Measurements from ENCODE around the gene HAPLN3.

HAPLN3 gene

DNA sequence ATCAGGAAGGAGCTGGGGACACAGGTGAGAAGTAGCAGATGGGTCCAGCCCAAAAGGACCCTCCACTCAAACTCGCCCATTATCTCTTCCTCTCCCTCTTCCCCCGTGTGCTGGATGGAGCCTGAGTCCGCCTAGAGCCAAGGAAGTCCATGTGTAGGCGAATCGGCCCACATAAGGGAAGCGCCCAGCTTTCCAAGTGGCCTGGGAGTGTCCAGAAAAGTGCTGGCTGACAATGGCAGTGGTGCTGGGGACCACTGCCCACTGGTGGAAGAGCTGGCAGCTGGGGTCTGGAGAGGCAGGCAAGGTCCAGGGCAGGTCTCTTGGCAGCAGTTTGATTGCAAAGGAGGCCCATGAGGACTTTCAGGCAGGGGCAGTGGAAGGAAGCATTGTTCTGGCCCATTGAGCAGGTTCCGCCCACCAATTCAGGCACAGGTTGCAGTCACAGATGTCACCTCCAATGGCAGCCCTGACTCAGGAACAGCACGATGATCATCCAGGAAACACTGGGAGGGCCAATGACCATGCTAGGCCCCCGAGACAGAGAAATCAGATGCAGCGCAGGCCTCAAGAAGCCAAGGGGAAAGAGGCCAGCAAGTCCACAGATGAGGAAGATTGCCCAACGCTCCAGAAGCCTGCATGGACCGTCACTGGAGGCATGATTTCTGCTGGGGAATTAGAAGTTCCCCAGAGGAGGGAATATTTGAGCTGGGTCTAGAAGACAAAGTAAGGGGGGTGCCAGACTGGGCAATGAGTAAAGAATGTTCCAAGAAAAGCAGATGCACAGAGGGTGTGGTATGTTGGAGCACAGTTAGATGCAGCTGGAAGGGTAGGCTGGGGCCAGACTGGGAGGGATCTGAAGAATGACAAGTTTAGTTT lies 14.8 kb upstream of the HAPLN3 start:
- DNase-seq = no peak

DNA sequence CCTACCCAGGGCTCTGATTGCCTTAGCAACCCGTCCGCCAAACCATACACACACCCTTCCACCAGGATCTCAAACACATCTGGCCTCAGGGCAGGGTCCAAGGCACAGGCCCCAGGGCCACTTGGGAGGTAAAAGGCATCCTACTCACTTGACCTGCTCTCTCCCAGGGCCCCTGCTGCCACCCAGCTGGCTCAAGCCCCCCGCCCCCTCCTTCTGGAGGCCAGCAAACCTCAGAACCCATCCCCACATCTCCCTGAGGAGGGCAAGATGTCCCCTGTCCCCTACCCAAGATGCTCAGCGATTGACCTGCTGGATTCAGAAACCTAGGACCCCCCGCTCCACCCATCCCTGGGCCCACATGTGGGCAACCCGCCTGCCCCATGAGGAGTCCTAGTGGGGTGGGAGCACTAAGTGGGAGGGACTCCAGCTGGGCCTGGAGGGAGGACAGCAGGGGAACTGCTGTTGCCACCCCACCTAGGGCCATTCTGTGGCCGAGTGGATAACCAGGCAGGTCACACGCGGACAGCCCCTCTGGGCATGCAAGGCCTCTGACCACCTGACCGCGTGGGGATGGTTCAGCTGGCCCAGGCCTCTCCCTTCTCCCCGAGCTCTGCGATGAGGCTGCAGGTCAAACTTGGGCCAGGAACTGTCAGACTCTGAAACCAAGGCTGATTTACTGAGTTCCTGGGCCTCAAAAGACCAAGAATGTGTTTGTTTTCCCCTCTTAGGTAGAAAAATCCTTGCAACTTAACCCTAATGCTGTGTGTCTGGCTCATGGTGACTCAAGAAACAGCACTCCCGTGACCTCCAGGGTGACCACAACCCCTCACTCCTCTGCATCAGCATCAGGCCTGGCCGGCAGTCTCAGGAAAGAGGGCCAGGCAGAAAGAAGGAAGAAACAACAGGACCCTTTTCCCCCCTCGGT lies 13.6 kb upstream of the HAPLN3 start:
- no peak for DNase-seq

DNA sequence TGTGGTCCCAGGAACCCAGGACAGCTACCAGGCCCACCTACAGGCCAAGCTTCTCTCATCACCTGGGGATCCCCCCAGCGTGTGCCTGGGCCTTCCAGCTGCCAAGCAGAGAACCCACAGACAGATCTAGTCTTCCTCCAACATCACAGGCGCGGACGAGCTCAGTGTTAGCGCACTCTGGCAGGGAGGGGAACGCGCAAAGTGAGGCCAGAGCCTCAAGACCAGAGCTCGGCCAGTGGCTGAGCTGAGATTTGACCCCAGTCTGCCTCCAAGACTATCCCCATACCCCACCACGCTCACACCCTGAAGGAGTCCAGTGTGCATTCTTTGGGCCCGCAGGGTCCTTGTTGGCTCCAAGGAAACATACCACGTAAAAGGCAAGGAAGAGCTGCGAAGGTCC lies 12.8 kb upstream of the HAPLN3 start:
- no peak for DNase-seq

DNA sequence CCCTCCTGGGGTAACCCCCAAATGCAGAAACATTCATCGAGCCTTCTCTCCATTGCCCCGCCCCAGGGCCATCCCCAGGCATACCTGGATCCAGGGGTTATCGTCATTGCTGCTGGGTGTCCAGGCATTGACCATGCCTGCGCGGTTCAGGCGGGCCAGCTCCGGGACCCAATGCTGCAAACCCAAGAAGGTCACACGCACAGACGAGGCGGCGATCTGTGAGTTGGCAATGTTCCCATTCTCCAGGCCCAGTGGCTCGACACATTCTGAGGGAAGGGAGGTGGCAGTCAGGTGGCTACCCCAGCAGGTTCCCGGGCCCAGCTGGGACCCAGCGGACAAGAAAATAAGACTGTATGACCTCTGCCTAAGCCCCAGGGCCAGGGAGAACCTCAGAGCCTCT lies 11.8 kb upstream of the HAPLN3 start:
- DNase-seq = no peak

DNA sequence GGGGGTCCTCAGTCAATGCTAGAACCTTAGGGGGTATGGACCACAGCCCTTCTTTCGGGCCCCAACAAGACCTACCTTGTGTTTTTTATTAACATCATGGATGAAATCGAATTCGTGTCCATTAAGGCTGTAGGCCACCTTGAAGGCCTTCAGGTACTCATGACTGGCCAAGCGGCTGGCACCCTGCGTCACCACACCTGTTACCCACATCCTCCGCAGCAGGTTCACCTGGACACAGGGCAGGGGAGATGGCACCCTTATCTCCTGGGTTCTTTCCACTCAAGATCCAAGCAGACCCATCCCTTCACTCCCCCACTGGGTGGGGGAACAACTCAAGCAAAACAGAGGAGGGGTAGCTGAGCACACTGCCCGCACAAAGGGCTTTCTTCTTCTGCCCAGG lies 11.2 kb upstream of the HAPLN3 start:
- no peak for DNase-seq

DNA sequence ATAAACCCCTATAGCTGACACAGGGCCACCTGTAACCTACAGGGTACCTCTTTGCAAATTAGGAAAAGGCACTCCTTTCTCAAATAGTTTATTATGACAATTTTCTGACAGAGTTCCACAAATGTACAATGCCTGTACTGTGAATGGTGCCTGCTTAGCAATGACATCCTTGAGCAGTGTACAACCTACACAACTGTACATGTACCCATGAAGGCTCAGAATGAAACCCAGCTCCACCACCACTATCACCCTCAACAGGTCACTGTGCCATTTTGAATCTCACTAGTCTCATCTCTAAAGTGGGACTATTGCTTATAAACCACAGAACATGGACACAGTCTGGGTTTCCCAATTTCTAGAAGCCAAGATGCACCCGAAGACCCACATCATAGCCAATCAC lies 10.8 kb upstream of the HAPLN3 start:
- DNase-seq = no peak

DNA sequence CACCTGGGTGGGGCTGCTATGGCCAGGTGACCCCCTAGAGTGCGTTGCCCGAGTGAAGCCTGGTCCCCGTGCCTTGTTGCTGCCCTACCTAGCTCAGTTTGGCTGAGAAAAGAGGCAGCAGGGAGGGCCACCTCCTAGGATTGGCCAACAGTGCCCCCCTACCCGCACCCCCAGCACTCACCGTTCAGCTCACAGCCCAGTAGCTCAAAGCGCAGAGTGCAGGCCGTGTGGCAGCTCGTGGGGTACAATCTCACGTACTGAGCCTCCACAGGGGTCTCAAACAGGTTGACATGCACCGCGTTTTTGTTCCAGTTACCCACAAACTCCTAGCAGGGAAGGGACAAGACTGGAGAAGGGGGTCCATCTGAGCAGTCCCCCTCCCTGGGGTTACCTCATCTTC lies 10.2 kb upstream of the HAPLN3 start:
- DNase-seq = no peak

DNA sequence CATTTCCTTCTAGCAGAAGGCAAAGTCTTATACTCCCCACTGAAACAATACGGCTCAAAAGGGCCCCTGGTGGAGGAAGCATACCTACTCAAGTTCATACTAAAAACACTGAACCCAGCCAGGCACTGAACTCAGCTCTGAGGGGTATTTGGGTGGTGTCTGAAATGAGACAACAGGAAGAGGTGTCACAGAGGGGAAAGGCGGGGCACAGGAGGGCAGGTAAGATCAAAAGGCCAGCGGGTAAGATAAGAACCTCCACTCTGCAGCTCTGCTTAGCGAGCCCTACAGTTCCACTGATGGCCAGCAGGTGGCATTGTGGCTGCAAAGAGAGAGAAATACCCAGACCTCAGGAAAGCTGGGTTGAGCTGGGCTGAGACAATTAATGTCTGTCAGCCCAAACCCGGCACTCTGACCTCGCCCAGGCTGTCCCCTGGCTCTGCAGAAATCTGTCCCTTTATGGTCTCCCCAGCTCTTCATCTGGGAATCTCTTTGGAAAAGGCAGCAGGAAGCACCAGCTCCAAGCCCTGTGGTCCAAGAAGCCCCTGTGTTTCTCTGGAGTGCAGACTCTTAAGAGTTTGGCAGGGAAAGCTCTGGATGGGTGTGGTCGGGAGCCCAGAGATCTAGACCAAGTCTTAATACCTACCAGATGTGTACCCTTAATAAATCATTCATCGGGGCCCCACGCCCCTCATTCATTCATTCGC lies 9.4 kb upstream of the HAPLN3 start:
- DNase-seq = peak in 1 of 2 experiments; percentile 2

DNA sequence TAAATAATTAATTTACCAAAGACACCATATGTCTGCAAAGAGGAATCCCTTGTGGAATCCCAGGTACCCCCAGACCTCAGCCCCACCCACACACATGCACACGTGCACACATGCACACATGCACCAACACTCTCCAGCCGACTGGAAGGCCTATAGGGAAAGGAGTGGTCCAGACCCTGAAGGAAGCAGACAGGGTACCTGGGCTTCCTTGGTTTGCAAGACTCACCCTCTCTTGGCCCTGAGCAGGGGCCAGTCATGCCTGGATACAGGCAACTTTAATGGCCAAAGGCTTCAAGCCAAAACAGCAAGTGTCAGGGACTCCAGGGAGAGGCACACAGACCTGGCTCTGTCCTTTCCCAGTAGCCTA lies 8.9 kb upstream of the HAPLN3 start:
- no peak for DNase-seq

DNA sequence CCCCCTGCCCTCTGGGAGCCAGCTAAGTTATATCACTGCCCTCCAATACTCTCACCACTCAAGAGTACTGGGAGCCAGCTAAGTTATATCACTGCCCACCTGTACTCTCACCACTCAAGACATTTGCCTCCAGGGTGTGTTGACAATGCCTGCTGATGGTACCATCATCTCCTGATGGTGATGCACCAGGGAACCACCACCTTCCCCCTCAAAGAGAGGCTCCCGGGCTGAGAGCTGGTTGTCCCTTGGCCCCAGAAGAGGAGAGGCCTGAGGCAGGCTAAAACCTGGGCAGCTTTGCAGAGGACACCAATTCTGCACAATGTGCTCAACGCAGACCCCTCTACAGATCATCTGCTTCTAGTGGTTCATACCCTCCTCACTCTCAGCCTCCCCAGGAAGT lies 7.5 kb upstream of the HAPLN3 start:
- no peak for DNase-seq

DNA sequence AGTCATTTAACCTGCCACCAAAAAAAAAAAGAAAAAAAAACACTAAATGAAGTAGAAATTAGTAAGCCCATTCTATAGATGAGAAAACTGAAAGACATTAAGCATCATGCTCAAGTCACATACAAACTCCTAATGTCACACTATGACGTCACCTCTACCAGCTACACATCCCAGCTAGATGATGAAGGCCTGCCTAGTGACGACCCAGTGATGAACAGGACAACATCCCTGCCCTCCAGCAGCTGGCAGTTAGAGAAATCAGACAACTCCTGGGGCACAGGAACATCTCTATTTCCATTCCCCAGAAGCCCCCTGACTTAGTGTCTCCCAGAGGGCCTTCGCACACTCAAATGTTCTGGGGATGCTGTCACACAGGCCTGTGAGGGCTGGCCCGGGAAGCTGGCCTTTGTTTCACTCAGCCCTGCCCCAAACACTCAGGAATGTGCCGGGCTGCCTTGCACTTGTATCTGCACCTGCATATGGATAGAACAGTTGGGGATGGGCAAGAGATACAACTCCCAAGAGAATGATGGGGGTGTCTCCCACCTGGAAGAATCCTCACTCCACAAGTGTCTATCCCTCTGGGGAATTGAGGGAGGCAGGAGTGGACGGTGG lies 7.0 kb upstream of the HAPLN3 start:
- no peak for DNase-seq

DNA sequence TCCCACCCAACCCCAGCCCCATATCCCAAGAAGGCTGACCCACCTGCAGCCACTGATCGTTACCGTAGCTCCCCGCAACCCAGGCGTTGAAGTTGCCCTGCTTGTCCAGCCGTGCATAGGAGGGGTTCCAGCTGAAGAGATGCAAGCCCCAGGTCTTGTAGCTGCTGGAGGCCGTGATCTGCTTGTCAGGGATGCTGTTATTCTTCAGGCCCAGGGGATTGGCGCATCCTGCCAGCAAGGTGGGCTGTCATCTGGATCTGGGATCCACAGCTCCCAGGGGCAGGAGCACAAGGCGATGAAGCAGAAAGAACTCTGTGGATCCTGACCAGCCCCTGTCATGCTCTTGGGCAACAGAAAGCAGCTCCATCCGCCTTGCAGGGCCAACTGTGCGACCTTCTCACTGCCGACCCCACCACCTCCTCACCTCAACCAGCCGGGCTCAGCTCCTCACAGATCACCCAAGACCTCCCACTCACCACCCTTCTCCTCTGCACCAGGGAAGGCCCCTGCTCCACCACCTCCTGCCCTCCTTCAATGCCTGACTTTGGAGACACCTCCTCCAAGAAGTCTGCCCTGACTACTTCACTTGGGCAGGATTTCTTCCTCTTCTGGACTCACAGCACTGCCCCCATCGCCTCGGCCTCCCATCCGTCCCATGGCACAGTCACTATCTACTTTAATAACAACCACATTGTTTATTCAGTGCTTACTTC lies 6.3 kb upstream of the HAPLN3 start:
- DNase-seq = no peak

DNA sequence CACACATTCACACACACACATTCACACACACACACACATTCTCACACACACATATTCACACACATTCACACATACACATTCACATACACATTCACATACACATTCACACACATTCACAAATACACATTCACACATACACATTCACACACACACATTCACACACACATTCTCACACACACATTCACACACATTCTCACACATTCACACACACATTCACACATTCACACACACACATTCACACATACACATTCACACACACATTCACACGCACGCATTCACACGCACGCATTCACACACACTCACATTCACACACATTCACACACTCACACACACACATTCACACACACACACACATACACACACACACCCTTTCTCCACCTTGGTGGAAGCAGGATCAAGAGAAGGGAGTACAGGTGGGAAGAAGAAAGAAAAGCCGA lies 5.7 kb upstream of the HAPLN3 start:
- DNase-seq = no peak

DNA sequence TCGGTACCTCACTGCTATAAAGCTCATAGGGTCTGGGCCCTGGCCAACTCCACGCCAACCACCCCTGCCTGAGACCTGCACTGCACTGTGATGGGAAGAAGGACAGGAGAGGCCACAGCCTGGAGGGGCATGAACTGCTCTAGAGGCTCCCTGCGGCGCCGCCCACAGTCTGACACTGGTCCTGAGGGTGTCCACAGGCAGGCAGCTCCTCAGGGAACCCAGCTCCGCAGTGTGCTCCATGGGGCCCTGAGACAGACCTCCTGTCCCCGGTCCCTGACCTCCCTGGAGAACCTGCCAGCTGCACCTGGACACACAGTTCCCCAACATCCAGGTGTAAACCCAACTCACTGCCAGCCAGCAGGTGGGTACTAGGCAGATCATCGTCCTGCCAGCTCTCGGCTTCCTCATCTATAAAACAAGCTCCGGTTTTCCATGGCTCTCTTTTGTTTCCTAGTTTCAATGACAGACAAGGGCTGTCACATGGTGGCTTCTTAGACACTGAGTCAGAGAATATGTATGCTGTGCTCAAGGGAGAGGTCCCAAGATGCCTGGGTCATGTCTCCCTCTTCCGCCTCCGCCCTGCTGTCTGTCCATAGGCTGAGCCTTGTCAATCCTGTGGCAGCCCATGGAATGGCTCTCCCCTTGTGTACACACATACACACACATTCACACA lies 5.1 kb upstream of the HAPLN3 start:
- DNase-seq = no peak

DNA sequence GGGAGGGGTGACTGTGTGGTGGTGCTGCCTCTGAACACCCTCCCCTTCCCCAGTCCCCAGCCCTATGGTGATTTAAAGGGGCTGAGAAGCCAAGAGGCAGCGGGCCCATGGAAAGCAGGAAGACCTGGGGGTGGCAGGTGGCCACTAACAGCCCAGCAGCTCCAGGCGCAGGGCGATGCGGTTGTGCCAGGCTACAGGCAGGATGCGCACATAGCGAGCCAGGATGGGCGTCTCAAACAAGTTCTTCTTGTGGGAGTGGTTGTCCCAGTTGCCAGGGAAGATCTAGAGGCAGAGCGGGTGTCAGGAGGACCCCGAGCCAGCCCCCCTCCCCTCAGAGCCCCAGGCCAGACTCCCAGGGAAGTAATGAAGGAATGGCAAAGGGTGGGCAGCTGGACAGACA lies 3.9 kb upstream of the HAPLN3 start:
- DNase-seq = no peak

DNA sequence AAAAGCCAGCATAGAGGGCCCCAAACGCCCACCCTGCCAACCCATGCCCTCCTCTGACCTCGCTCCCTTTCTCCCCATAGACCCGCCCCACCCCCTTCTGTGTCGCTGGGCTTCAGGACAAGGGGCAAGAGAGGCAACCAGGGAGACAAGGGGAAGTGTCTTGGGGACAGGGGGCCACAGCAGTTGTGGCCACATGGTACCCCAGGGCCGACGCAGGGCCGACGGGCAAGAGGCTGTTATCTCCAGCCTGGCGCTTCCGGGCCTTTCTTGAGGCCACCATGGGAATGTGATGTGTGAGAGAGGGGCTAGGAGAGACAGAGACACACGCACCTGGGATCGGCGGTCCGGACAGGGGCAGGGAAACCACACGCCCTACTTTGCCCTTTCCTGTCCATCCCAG lies 3.4 kb upstream of the HAPLN3 start:
- no peak for DNase-seq

DNA sequence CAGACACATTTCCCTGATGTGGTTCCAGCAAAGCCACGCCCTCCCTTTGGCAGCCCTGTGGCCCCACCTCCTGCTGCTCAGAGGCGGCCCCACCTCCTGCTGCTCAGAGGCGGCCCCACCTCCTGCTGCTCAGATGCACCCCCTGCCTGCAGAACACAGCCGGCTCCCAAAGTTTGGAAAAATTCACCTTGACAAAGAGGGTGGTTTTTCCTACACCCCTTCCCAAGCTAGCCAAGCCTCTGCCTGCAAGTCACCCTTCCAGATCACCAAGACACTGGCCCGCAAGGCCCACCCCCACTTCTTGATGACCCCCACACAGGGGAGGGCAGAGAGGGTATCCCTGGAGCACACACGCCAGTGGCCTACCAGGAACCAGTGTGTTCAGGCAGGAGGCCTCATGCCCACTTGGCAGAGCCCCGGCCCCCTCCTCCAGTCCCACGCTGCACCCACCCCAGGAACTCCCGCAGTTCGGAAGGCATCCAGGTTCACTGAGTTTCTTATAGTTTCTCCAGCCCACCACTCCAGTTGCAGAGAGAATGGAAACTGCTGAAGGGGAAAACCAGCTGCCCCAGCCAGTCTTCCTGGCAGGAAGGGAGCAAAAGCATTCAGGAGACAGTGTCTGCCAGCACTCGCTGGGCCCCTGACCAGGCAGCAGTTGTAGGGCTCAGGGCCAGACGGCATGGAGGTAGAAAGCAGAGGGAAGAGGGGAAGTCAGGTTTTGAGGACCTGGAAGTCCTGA lies 2.3 kb upstream of the HAPLN3 start:
- DNase-seq = no peak

DNA sequence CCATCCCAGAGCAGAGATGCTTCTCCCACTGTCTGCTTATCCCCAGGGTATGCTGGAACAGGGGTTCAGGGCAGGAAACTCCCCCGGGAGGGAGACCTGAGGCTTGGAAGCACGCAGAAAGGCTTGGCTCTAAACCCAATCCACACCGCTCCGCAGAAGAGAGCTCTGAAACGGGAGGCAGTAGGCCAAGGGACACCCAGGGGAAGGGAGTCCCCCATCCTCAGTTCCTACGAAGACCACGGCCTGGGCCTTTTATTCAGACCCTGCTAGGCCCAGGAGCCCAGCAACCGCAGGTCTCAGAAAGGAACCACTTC lies 1.8 kb upstream of the HAPLN3 start:
- DNase-seq = no peak

DNA sequence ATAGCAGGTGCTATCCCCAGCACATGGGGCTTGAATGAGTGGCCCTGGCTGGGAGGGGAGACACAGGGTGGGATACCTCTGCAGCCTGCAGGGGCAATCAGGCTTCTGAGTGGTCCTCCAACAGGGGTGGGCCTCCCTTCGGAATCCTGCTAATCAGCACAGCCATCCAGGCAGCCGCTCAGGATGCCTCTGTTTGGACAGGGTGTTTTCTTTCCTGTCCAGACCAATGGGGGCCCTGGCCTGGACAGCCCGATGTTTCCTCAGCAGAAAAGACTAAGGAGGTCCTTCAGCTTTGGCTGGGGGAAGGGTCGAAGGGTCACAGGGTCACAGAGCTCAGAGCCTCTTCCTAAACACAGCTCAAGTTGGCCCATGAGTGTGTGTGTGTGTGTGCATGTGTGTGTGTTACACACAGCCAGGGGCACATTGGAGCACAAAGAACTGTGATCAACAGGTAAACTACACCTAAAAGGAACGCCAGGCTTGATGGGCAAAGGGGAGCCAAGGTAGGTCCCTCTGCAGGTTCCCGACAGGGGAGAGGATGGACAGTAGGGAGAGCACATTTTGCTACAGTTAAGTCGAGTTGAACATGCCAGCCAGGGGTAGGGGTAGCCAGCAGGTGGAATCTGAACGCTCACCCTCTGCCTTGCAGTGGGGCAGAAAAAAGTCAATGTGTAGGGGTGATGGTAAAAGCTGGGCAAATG lies 1.1 kb upstream of the HAPLN3 start:
- no peak for DNase-seq

DNA sequence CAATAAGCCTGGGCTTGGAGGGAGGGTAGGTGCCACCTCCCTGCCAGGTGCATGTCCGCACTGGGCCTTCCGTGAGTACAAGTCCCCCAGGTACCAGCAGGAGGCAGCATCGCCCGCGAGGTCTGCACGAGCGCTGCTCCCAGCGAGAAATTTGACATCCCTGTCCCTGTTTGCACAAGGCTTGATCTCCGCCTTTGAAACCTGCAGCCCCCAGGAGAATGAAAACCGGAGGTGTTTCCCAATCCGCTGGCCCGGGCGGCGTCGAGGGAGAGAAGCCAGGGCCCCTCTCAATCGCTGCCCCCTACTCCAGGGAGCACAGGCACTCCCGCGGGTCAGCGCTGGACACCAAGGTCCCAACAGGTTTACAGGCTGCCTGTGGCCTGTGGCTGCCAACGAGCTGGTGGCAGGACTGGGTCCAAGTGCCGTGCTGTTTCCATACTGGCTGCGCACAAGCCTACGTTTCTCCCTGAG lies 961 bp downstream of the HAPLN3 start:
- DNase-seq = no peak

Measured in cerebellar nuclear complex (tissue), 1 donor.